KMS-11 (cell line): ENCODE results near the gene COX6A1.

Experiments
- H2AFZ ChIP-seq: fragments of 200-600 bp; sonication (generic); 2 replicates; pipeline ENCODE4 v1.6.1; 2016; ENCODE audit warnings: antibody characterized with exemption, mixed run types, low read depth
- H3K27ac ChIP-seq: fragments of 200-600 bp; sonication (generic); 2 replicates; pipeline ENCODE4 v1.6.1; 2016; ENCODE audit warnings: mild to moderate bottlenecking, mixed run types
- H3K27me3 ChIP-seq: fragments of 200-600 bp; sonication (generic); 2 replicates; pipeline ENCODE4 v1.6.1; 2017; ENCODE audit warnings: mild to moderate bottlenecking, low read depth, mixed run types, moderate library complexity; ENCODE audit not compliant: insufficient read depth
- H3K36me3 ChIP-seq: fragments of 200-600 bp; sonication (generic); 2 replicates; pipeline ENCODE4 v1.6.1; 2017; ENCODE audit warnings: mild to moderate bottlenecking, mixed run types; ENCODE audit not compliant: insufficient read depth
- H3K4me1 ChIP-seq: fragments of 200-600 bp; sonication (generic); 2 replicates; pipeline ENCODE4 v1.6.1; 2016; ENCODE audit warnings: mild to moderate bottlenecking, low read depth, mixed run types; ENCODE audit not compliant: poor library complexity, severe bottlenecking
- H3K4me2 ChIP-seq: fragments of 200-600 bp; sonication (generic); 2 replicates; pipeline ENCODE4 v1.7.0; 2016; ENCODE audit warnings: mild to moderate bottlenecking, mixed run types
- H3K4me3 ChIP-seq: fragments of 200-600 bp; sonication (generic); IDR thresholded peaks from 2 replicates; pipeline ENCODE4 v1.6.1; 2017; ENCODE audit warnings: low read depth, low read length, mixed read lengths; ENCODE audit not compliant: insufficient read depth
- H3K79me2 ChIP-seq: fragments of 200-600 bp; sonication (generic); 2 replicates; pipeline ENCODE4 v1.6.1; 2016; ENCODE audit warnings: low read depth, mixed run types; ENCODE audit not compliant: insufficient read depth
- H3K9ac ChIP-seq: fragments of 200-600 bp; sonication (generic); 2 replicates; pipeline ENCODE4 v1.6.1; 2016; ENCODE audit warnings: mild to moderate bottlenecking, mixed run types
- H4K20me1 ChIP-seq: fragments of 200-600 bp; sonication (generic); 2 replicates; pipeline ENCODE4 v1.6.1; 2016; ENCODE audit warnings: mild to moderate bottlenecking, mixed run types; ENCODE audit not compliant: insufficient read depth
- TF ChIP-seq, protein P1 (sequence below): fragments of 200-600 bp; sonication (generic); conservative IDR thresholded peaks from 2 replicates; pipeline ENCODE4 v1.6.1; 2017; ENCODE audit warnings: low read depth, mild to moderate bottlenecking, antibody characterized with exemption, low read length, moderate library complexity, mixed read lengths

Gene COX6A1

DNA sequence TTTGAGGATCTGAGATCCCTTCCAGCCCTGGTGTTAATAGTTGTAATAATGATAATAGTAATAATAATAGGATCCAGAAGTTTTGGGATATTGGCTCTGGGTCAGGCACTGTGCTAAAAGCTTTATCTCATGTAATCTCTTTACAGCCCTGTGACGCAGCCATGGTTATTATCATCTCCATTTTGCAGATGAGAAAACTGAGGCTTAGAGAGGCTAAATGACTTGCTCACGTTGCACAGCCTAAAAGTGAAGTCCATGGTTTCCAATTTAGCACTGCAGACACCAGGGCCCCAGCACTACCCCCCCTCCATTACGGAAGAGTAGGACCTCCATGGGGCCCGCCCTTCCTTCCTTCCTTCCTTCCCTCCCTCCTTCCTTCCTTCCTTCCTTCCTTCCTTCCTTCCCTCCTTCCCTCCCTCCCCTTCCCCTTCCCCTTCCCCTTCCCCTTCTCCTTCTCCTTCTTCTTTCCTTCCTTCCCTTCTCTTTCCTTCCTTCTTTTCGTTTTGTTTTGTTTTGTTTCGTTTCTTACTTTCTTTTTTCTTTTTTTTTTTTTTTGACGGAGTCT lies 14.9 kb upstream of the COX6A1 start:
- H3K4me1 ChIP-seq: no peaks in the 10 kb centered on the region
- no peak overlapping the region for H3K4me3 ChIP-seq
- no peaks in the 10 kb centered on the region for H3K27me3 ChIP-seq
- H3K79me2 ChIP-seq: no peaks in the 10 kb centered on the region
- TF ChIP-seq, protein P1, sequence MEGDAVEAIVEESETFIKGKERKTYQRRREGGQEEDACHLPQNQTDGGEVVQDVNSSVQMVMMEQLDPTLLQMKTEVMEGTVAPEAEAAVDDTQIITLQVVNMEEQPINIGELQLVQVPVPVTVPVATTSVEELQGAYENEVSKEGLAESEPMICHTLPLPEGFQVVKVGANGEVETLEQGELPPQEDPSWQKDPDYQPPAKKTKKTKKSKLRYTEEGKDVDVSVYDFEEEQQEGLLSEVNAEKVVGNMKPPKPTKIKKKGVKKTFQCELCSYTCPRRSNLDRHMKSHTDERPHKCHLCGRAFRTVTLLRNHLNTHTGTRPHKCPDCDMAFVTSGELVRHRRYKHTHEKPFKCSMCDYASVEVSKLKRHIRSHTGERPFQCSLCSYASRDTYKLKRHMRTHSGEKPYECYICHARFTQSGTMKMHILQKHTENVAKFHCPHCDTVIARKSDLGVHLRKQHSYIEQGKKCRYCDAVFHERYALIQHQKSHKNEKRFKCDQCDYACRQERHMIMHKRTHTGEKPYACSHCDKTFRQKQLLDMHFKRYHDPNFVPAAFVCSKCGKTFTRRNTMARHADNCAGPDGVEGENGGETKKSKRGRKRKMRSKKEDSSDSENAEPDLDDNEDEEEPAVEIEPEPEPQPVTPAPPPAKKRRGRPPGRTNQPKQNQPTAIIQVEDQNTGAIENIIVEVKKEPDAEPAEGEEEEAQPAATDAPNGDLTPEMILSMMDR: no peak
- H4K20me1 ChIP-seq: no peaks in the 10 kb centered on the region
- no peak overlapping the region for H2AFZ ChIP-seq
- no peak overlapping the region for H3K4me2 ChIP-seq
- H3K27ac ChIP-seq: no peak overlapping the region
- H3K9ac ChIP-seq: no peak overlapping the region
- no peaks in the 10 kb centered on the region for H3K36me3 ChIP-seq

DNA sequence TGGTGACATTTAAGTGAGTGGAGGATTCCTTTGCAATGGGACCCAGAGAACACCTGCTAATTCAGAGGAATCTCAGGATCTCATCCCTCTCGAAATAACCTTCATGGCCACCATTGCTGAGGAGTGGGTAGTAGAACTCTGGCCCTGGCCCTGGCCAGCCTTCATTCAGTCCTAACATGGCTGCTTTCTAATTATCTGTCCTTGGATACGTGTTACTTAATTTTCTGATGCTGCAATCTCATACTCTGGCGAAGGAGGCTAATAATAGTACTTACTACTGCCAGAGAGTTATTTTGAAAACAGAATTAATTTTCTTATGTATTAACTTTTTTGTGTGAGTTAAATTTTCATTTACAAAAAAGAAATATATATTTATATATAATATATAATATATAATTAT lies 12.1 kb upstream of the COX6A1 start:
- no peak overlapping the region for H3K4me3 ChIP-seq
- H3K79me2 ChIP-seq: no peaks in the 10 kb centered on the region
- H2AFZ ChIP-seq: no peak overlapping the region
- H3K27ac ChIP-seq: no peak overlapping the region
- H3K27me3 ChIP-seq: no peaks in the 10 kb centered on the region
- no peaks in the 10 kb centered on the region for H4K20me1 ChIP-seq
- no peak overlapping the region for H3K4me2 ChIP-seq
- H3K4me1 ChIP-seq: no peaks in the 10 kb centered on the region
- TF ChIP-seq, protein P1: no peak
- H3K9ac ChIP-seq: no peak overlapping the region
- H3K36me3 ChIP-seq: no peaks in the 10 kb centered on the region

DNA sequence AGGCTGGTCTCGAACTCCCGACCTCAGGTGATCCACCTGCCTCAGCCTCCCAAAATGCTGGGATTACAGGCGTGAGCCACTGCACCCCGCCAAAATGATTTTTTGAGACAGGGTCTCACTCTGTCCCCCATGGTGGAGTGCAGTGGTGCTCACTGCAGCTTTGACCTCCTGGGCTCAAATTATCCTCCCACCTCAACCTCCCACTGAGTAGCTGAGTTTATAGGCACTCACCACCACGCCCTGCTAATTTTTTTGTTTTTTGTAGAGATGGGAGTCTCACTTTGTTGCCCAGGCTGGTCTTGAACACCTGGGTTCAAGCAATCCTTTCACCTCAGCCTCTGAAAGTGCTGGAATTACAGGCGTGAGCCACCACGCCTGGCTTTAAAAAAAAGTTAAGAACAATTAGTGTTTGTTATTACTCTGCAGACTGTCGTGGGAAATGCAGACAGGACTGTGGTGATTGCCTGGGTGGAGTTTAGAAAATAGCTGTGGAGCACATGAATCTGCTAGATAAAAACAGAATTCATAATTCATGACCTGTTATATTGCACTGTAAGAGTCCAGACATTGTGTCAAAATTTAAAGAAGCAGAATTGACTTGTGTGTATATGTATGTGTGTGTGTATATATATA lies 9.2 kb upstream of the COX6A1 start:
- Histone ChIP-seq H3K4me1 (no peaks in the 10 kb centered on the region), H2AFZ (no peak overlapping the region), H4K20me1 (no peaks in the 10 kb centered on the region), H3K4me3 (no peak overlapping the region), H3K79me2 (no peaks in the 10 kb centered on the region), H3K9ac (no peak overlapping the region), H3K4me2 (no peak overlapping the region), H3K27me3 (no peaks in the 10 kb centered on the region), H3K27ac (no peak overlapping the region), H3K36me3 (no peaks in the 10 kb centered on the region)
- TF ChIP-seq, protein P1: no peak

DNA sequence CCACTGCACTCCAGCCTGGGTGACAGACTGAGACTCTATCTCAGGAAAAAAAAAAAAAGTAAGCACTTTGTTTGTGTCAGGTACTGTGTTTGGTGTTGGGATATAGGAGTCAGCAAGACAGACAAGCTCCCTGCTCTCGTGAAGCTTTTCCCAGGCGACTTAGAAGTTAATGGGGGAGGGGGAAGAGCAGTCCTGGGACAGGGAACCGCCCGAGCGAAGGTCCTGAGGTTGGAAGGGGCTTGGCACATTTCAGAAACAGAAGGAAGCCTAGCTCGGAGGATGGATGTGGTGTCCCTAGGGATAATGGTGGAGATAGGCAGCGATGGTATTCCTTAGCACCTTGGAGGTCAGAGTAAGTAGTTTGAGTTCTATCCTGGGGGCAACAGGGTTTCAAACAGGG lies 8.5 kb upstream of the COX6A1 start:
- TF ChIP-seq, protein P1: no peak
- H4K20me1 ChIP-seq: no peaks in the 10 kb centered on the region
- no peak overlapping the region for H3K9ac ChIP-seq
- no peak overlapping the region for H3K4me3 ChIP-seq
- H3K27ac ChIP-seq: no peak overlapping the region
- H3K4me1 ChIP-seq: no peaks in the 10 kb centered on the region
- no peaks in the 10 kb centered on the region for H3K27me3 ChIP-seq
- H3K36me3 ChIP-seq: no peaks in the 10 kb centered on the region
- no peak overlapping the region for H2AFZ ChIP-seq
- H3K79me2 ChIP-seq: no peaks in the 10 kb centered on the region
- no peak overlapping the region for H3K4me2 ChIP-seq
